Activated T-cell treated with anti-CD3 and anti-CD28 coated beads, Interleukin-2, amount 50 U/mL, for 24 hours (primary cell): ENCODE measurements around the gene ISCU.

ENCODE experiments used
- DNase-seq: peaks from one replicate; pipeline ENCODE4 v3.0.0-alpha.2; 2020
- H3K27ac Mint-ChIP-seq: 2 replicates; pipeline ENCODE4 v1.8.0; 2020; ENCODE audit warnings: mild to moderate bottlenecking, mixed read lengths
- H3K27me3 Mint-ChIP-seq: 2 replicates; pipeline ENCODE4 v1.8.0; 2020; ENCODE audit warnings: mixed read lengths
- H3K36me3 Mint-ChIP-seq: 2 replicates; pipeline ENCODE4 v1.8.0; 2020; ENCODE audit warnings: low read depth, mixed read lengths
- H3K4me1 Mint-ChIP-seq: 2 replicates; pipeline ENCODE4 v1.8.0; 2020; ENCODE audit warnings: low read depth, mixed read lengths
- H3K4me3 Mint-ChIP-seq: 2 replicates; pipeline ENCODE4 v1.8.0; 2020; ENCODE audit warnings: mild to moderate bottlenecking, moderate library complexity, mixed read lengths
- H3K9me3 Mint-ChIP-seq: 2 replicates; pipeline ENCODE4 v1.8.0; 2020; ENCODE audit warnings: mixed read lengths

The ISCU gene

DNA sequence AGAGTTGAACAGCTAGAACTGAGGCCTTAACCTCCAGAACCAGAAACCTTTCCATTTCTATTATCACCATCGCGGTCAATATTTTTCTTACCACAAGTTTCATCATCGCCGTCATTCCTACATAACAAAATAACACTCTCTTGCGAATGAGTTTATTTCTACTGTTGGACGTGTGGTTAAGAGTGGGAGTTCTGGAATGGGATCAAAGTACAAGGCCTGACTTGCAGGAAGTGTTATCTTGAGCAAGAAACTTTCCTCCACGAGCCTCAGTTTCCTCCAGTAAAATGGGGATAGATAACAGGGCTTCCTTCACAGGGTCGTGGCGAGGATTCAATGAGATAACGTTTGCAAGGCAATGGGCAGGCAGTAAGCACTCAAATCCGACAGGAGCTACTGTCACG lies 2.1 kb upstream of the ISCU start:
- H3K9me3 Mint-ChIP-seq, result no peaks in the 10 kb centered on the region
- H3K27ac Mint-ChIP-seq, result peak overlapping the region; percentile 100
- no peaks in the 10 kb centered on the region for H3K27me3 Mint-ChIP-seq
- peaks cover 65% of the 10 kb centered on the region for H3K4me1 Mint-ChIP-seq
- peak overlapping the region; percentile 100 for H3K4me3 Mint-ChIP-seq
- H3K36me3 Mint-ChIP-seq, result peaks cover 82% of the 10 kb centered on the region
- DNase-seq, result no peak

DNA sequence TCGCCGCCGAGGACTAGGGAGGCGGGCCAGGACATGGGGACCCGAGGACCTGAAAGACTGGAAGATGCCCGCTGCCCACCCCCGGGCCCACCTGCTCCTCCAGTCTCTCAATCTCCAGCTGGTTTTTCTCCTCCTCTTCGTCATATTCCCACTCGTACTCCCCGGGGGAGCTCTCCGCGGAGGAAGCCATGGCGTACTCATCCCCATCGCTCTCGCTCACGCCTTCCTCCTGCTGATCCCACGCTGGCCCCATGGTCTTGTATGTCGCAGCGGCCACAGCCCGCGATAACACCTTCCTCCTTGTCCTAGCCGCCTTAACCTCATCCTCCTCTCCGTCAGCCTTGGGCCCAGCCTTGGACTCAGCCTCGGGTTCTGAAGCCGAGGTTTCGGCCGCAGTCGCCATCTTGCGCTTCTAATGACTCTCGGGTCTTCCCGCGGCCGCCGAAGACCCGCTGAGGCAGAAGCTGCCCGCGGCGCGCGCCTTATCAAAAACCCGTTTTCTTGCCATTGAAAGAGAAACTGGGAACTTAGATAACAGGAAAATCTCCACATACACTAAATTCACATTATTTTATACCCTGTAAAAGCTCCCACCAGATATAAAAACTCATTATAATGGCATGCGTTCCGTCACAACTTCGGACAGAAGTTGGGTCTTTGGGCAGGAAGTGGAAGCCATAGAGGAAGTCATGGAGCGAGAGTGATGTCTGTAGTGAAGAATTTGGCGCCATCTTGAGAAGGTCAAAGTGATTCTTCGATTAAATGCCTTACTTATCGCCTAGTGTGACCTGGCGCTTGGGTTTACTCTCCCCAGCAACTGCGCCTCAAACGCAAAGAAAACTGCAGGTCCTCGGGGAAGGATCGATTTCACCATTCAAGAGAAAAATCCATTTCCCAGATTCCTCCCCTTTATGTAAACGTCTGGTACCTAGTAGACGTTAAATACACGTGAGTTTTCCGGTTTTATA lies 1.4 kb upstream of the ISCU start, which contains the start of gene SART3:
TSS of gene SART3 (minus strand) at position 422 of the 968 bp plus-strand sequence. CDS start at position 403, 19 bp downstream.
- DNase-seq, result peak; percentile 87
- H3K27ac Mint-ChIP-seq, result peak within 1 kb of the TSS; percentile 100
- H3K4me1 Mint-ChIP-seq, result peaks cover 65% of the 10 kb centered on the region

DNA sequence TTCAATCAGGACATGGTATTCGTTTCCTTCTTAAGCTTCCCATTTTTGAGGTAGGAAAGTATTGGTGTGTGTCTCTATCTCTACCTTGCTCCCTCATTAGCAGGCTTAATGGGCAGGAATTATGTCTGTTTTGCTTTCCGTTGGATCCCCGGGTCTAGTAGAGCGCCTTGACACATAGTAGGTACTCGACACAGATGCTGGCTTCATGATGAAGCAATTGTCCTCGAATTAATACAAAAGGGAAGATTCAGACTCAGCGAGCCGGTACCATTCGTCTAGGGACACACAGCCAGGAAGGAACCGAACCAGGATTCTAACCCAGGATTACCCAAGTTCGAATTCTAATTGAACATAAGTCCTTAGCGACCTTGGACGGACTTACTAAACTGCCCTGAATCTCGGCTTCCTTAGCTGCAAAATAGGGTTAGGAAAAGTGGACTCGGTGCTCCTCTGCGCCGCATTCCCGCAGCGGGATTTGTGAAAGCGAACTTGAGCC lies 496 bp upstream of the ISCU start:
- Mint-ChIP-seq H3K27ac (peak overlapping the region; percentile 100), H3K36me3 (peaks cover 82% of the 10 kb centered on the region), H3K4me3 (peak overlapping the region; percentile 100), H3K9me3 (no peaks in the 10 kb centered on the region), H3K4me1 (peaks cover 65% of the 10 kb centered on the region), H3K27me3 (no peaks in the 10 kb centered on the region)
- no peak for DNase-seq

More for the DNA sequence above, 1.4 kb upstream of the ISCU start, which contains the start of gene SART3:
- H3K36me3 Mint-ChIP-seq, result peaks cover 82% of the 10 kb centered on the region
- no peaks in the 10 kb centered on the region for H3K9me3 Mint-ChIP-seq
- H3K4me3 Mint-ChIP-seq, result peak within 1 kb of the TSS; percentile 100
- H3K27me3 Mint-ChIP-seq, result no peaks in the 10 kb centered on the region

DNA sequence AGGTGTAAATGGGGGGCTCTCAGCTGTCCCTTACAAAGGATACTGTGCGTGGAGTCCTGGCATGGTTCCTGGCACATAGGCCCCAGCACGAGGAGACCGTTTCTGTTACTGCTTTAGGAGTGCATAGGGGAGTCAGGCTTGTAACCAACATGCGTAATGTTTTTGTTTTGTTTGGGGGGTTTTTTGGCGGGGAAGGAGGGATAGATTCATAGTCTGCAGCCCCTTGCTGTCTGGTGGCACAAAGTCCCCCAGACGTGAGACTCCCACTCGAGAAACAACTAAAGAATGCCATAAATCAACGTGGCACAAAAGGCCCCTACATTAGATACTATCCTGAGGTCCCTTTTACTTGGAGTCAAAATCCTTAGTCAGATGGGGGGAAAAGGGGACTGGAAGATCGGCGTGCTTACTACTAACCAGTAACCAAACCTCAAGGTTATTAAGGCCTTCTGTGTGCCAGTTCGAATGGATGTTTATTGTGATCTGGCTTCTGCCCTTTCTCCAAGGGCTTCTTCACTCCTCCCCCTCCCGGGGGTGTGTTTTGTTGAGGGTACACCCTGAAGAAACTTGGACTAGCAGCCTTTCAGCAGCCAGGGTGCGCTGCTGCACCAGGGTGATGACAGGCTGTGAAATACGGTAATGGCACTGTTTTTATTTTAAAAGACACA lies 874 bp downstream of the ISCU start:
- peak overlapping the region; percentile 100 for H3K4me3 Mint-ChIP-seq
- no peaks in the 10 kb centered on the region for H3K27me3 Mint-ChIP-seq
- peak overlapping the region; percentile 100 for H3K27ac Mint-ChIP-seq
- peak; percentile 85 for DNase-seq
- peaks cover 82% of the 10 kb centered on the region for H3K36me3 Mint-ChIP-seq
- no peaks in the 10 kb centered on the region for H3K9me3 Mint-ChIP-seq
- peaks cover 66% of the 10 kb centered on the region for H3K4me1 Mint-ChIP-seq

DNA sequence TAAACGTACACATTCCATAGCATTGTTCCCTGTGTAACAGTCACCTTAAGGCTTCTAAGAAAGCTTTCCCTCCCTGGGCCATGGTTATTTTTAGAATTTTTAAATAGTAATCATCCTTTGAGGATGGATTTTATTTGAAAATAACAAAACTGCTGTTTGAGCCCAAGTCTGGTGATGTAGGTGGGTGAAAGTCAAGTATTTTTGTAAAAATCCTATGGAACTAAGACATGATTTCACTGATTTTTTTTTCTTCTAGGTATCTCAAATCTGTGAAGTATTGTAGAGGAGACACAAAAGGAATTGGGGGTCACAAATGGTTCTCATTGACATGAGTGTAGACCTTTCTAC lies 1.4 kb downstream of the ISCU start:
- H3K4me3 Mint-ChIP-seq, result peak overlapping the region; percentile 100
- H3K27me3 Mint-ChIP-seq, result no peaks in the 10 kb centered on the region
- H3K9me3 Mint-ChIP-seq, result no peaks in the 10 kb centered on the region
- H3K27ac Mint-ChIP-seq, result peak overlapping the region; percentile 100
- no peak for DNase-seq
- H3K4me1 Mint-ChIP-seq, result peaks cover 68% of the 10 kb centered on the region
- peaks cover 84% of the 10 kb centered on the region for H3K36me3 Mint-ChIP-seq

DNA sequence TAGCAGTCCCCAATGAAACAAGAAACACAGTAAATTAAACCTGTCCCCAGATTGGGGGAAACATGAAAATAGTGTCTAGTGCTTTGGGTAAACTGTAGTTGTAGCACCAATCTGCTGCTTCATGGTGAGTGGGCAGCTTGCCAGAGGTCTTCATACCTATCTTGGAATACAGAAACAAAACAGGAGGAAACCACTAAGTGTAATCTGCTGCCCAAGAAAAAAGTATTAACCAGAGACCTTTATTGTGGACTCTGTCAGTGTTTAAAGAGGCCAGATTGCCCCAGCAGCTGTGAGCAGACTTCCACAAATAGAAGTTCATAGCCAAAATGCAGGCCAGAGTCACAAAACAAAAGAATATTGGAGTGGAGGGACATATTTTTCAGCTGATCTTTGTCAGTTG lies 2.3 kb downstream of the ISCU start:
- H3K36me3 Mint-ChIP-seq, result peaks cover 86% of the 10 kb centered on the region
- H3K4me3 Mint-ChIP-seq, result no peak overlapping the region
- H3K4me1 Mint-ChIP-seq, result peaks cover 70% of the 10 kb centered on the region
- DNase-seq, result no peak
- no peaks in the 10 kb centered on the region for H3K9me3 Mint-ChIP-seq
- H3K27ac Mint-ChIP-seq, result peak overlapping the region; percentile 100
- no peaks in the 10 kb centered on the region for H3K27me3 Mint-ChIP-seq

DNA sequence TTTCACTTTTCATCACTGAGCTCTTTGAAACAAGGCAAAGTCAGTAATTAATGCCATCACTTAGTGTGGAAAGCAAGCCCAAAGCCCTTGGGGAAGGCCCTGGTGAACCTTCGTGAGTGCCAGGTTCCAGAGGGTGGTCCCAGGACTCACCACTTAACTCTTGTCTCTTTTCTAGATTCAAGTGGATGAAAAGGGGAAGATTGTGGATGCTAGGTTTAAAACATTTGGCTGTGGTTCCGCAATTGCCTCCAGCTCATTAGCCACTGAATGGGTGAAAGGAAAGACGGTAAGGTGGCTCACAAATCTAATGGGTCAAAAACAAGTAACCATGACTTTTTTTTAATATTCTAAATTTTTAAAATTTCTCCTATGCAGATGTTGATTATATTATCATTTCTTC lies 2.8 kb downstream of the ISCU start:
- peaks cover 70% of the 10 kb centered on the region for H3K4me1 Mint-ChIP-seq
- H3K4me3 Mint-ChIP-seq, result no peak overlapping the region
- DNase-seq, result no peak
- peaks cover 86% of the 10 kb centered on the region for H3K36me3 Mint-ChIP-seq
- no peaks in the 10 kb centered on the region for H3K27me3 Mint-ChIP-seq
- H3K9me3 Mint-ChIP-seq, result no peaks in the 10 kb centered on the region
- peak overlapping the region; percentile 100 for H3K27ac Mint-ChIP-seq

DNA sequence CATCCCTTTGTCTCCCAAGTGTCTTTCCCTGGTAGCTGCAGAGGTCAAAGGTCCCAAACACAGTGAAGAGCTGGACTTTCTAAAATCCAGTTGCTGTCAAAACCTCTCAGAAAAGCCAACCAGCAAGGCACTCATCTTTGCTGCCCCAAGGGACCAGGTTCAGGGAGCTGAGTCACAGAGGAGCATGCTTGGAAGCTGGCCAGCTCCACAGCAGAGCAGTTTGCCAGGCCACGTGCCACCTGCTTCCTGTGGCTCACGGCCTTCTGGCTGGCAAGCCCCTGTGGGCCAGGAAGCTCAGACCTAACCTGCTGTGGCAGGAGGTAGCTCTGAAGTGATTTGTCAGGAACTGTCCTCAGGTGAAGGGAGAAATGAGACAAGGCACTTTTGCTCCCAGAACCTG lies 3.6 kb downstream of the ISCU start:
- DNase-seq, result peak; percentile 69
- Mint-ChIP-seq H3K4me3 (no peak overlapping the region), H3K9me3 (no peaks in the 10 kb centered on the region), H3K4me1 (peaks cover 79% of the 10 kb centered on the region), H3K27ac (peak overlapping the region; percentile 80), H3K27me3 (no peaks in the 10 kb centered on the region), H3K36me3 (peaks cover 86% of the 10 kb centered on the region)

DNA sequence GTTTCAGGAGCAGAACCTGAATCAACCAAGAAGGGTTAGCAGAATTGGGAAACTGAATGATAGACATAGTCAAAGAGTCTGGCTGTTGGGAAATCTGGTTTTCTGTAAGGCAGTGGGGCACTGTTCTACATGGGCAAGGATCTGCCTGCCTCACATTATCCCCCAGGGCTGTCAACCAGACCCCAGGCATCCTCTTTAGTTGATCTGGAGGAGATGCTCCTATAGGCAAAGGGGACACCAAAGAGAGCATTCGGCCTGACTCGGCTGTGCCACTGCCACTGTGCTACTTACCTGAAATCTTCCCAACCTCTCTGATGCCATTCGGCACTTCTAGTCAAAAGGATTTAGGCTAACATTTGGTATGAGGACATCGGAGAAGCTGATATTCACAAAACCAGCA lies 4.1 kb downstream of the ISCU start:
- Mint-ChIP-seq H3K4me3 (no peak overlapping the region), H3K4me1 (peaks cover 80% of the 10 kb centered on the region), H3K36me3 (peaks cover 84% of the 10 kb centered on the region)

DNA sequence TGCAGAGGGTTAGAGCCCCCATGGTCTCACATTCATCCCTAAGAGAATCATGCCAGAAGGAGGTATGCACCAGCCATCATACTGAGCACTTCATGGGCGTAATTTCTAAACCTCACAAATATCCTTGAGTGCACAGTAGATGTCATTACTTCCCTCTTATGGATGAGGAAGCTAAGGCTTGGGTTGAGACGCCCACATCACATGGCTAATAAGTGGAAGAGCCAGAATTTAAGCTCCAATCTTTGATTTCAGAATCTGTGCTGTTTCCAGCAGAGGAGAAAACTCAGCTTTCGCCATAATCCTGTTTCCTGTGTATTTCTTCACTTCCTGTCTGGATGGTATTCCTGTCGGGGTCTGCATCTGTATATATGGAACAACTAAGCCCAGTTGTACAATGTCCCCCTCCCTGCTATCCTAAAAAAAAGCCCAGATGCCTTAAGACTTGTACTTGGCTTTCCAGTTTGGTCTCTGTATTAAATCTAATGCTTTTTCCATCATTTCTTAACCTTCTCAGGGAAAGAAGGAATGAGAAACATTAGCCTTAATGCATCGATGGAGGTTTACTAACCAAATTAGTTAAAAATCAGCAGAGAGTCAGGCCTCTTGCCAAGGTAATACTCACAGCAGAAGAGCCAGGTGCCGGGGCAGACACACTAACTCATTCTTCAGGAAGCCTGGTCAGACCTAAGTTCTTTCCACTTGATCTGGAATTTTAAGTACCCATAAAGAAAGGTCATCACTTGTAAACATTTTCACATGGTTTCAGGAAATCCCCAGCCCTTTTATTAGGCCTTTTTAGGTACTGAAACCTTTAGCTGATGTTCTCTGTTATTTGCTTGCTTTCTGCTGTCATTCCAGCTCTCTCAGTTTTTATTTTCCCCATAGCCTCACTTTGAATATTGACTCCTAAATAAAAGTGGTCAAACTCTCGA lies 5.3 kb downstream of the ISCU start:
- peak overlapping the region; percentile 94 for H3K27ac Mint-ChIP-seq
- DNase-seq, result no peak
- peaks cover 80% of the 10 kb centered on the region for H3K36me3 Mint-ChIP-seq
- peaks cover 90% of the 10 kb centered on the region for H3K4me1 Mint-ChIP-seq
- H3K4me3 Mint-ChIP-seq, result no peak overlapping the region
- no peaks in the 10 kb centered on the region for H3K9me3 Mint-ChIP-seq
- H3K27me3 Mint-ChIP-seq, result no peaks in the 10 kb centered on the region

More for the DNA sequence above, 4.1 kb downstream of the ISCU start:
- peak overlapping the region; percentile 80 for H3K27ac Mint-ChIP-seq
- no peaks in the 10 kb centered on the region for H3K9me3 Mint-ChIP-seq
- no peaks in the 10 kb centered on the region for H3K27me3 Mint-ChIP-seq
- DNase-seq, result no peak

DNA sequence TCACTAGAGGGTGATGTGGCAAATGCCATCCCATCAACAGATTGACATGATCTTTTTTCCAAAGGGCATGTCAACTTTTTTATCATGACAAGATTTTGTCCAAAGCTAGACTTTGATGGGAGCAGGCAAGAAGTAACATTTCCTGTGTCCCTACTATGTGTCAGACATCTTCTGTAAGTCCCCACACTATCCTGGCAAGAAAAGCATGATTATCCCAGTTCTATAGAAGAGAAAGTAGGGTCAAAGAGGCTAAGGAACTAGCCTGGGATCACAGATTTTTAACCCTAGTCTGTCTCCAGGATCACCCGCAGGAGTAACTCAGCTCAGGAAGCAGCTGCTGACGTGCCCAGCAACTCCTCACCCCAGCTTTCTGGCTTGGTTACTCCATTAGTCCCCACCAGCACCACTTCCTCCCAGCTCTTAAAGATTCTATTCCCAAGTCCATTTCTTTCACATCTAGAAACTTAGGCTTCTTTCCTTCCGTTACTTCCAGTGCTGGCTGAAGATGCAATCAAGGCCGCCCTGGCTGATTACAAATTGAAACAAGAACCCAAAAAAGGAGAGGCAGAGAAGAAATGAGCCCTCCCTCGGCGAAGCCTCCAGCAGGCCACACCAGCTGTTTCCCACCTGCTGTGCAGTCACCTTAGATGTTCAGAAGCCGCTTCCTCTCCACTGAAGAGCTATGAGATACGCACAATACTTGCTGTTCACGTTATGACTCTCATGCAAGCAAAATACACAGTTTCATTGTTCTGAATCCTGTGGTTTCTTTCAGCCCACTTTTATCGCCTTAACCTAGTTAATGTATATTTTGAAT lies 6.2 kb downstream of the ISCU start:
- H3K4me3 Mint-ChIP-seq, result peak overlapping the region; percentile 61
- no peaks in the 10 kb centered on the region for H3K9me3 Mint-ChIP-seq
- H3K27me3 Mint-ChIP-seq, result no peaks in the 10 kb centered on the region
- H3K27ac Mint-ChIP-seq, result peak overlapping the region; percentile 94
- H3K36me3 Mint-ChIP-seq, result peaks cover 74% of the 10 kb centered on the region
- peak; percentile 68 for DNase-seq
- H3K4me1 Mint-ChIP-seq, result peaks cover 92% of the 10 kb centered on the region

DNA sequence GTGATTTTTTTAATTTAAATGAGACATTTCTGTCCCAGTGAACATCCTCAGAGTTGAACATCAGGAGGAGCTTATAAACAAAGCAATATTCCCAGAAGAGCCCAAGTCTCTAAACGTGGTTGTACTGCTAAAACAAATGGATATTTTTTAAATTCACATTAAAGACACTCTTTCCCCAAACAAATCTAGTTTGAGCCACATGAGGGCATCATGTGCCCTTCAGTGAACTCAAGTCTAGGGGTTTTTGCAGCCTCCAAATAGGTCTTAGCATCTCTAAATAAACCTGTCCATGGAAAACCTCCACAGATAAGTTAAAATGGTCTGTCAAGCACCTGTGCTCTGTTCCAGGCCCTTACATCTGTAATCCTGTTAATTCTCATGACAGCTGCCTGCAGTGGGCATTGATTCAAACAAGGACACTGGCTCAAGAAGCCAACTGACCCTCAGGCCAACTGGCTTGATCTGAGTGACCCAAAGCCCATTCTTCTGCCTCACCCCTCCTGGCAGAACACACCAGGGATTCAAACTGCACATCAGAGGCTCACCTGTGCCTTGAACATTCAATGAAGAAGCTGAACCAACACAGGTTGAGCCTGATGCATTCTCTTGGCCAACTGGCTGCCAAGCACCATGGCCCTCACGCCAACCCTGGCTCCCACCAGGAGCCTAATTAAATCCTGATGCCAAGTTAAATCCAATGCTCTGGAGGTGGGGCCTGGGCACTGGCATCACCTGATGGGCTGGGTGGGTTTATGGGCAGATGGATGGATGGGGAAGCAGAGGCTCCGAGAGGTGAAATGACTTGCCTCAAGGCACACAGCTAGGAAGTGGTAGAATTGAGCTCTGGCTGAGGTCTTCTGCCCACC lies 8.6 kb downstream of the ISCU start:
- no peaks in the 10 kb centered on the region for H3K9me3 Mint-ChIP-seq
- no peak overlapping the region for H3K4me3 Mint-ChIP-seq
- H3K27me3 Mint-ChIP-seq, result no peaks in the 10 kb centered on the region
- peaks cover 90% of the 10 kb centered on the region for H3K4me1 Mint-ChIP-seq
- peaks cover 50% of the 10 kb centered on the region for H3K36me3 Mint-ChIP-seq
- DNase-seq, result peak; percentile 28
- no peak overlapping the region for H3K27ac Mint-ChIP-seq
